Activated CD4-positive, alpha-beta T cell treated with anti-CD3 and anti-CD28 coated beads for 36 hours (primary cell): ENCODE measurements around the gene COP1. TPM values are rescaled to one million over a fixed set of nuclear protein-coding genes. Genes with fewer than 3 reads are reported as not detected.

Experiments
- ATAC-seq: fragments of 200-7000 bp; cut with Tn5 transposase; one replicate; pipeline ENCODE4 v1.10.0; 2021; ENCODE audit warnings: mild to moderate bottlenecking, moderate library complexity
- CTCF ChIA-PET: fragments of 350-600 bp; sonication (Branson Sonifier 250); formaldehyde crosslinking; loops from one replicate; lab custom pipeline; 2021; ENCODE audit warnings: antibody characterized with exemption; lab: Charles Lee
- POLR2A ChIA-PET: fragments of 350-600 bp; sonication (Branson Sonifier 250); formaldehyde crosslinking; loops from one replicate; lab custom pipeline; 2021; ENCODE audit warnings: antibody characterized with exemption, inconsistent platforms; lab: Charles Lee
- DNase-seq: peaks from one replicate; pipeline ENCODE4 v3.0.0-alpha.2; 2020
- H3K27ac Mint-ChIP-seq: one replicate; pipeline ENCODE4 v1.8.0; 2021; ENCODE audit warnings: mixed read lengths
- H3K27me3 Mint-ChIP-seq: one replicate; pipeline ENCODE4 v1.8.0; 2021; ENCODE audit warnings: mixed read lengths
- H3K36me3 Mint-ChIP-seq: one replicate; pipeline ENCODE4 v1.8.0; 2021; ENCODE audit warnings: low read depth, mixed read lengths
- H3K4me1 Mint-ChIP-seq: one replicate; pipeline ENCODE4 v1.8.0; 2021; ENCODE audit warnings: mixed read lengths
- H3K4me3 Mint-ChIP-seq: one replicate; pipeline ENCODE4 v1.8.0; 2021; ENCODE audit warnings: mild to moderate bottlenecking, moderate library complexity, mixed read lengths
- H3K9me3 Mint-ChIP-seq: one replicate; pipeline ENCODE4 v1.8.0; 2021; ENCODE audit warnings: low read depth, mixed read lengths
- intact Hi-C, 2 experiments: fragments of 100-400 bp; cut with DNase I in 1 of 2; cut with micrococcal nuclease in 1 of 2; formaldehyde crosslinking; loops; one replicate each; pipeline versions ENCODE4 v1.14.2 to v1.15.1; 2022 to 2024; cut with DNase I, micrococcal nuclease
- total RNA-seq, 2 experiments: library from RNA; stranded (reverse); gene quantifications; one replicate each; pipeline ENCODE4 v1.2.3, GENCODE V29; 2021

The COP1 gene
- total RNA-seq, 2 experiments from 2014 or later, result 38.7 to 43.4 TPM

- ATAC-seq (no peak), DNase-seq (no peak)
- ChIA-PET CTCF (no interaction called here), POLR2A (no interaction called here)
- Mint-ChIP-seq H3K27me3 (no peaks in the 10 kb centered on the region), H3K27ac (no peak overlapping the region), H3K36me3 (peaks cover 22% of the 10 kb centered on the region), H3K4me3 (no peak overlapping the region), H3K4me1 (no peaks in the 10 kb centered on the region), H3K9me3 (peaks cover 5% of the 10 kb centered on the region)
- intact Hi-C loops, result no loop called here
Measured at GRCh38 chr1:175920381-175920780, 286.7 kb downstream of the COP1 start.

DNA sequence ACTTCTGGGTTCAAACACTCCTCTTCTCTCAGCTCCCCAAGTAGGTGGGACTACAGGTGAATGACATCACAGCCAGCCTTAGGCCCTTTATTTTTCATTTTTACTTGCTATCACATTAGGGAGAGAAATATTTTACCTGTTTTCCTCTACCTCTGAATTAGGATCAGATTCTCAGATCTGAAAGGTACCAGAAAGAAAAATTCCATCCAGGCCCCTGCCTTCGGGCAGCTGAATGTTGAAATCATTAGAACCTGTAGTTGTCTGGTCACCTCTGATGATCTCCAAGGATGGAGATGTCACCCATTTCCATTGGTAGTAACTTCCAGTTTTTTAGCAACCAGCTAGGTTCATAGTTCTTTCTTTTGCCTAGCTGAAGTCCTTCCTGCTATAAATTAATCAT lies 288.1 kb downstream of the COP1 start:
- CTCF ChIA-PET, result interaction anchor here (1.0 kb wide), 1 partner anchor 13 kb away, joined by 3 read pairs; no protein-coding TSS in a partner anchor
- intact Hi-C loops, result no loop called here
- H3K36me3 Mint-ChIP-seq, result peaks cover 18% of the 10 kb centered on the region
- no peaks in the 10 kb centered on the region for H3K4me1 Mint-ChIP-seq
- POLR2A ChIA-PET, result no interaction called here
- peaks cover 2% of the 10 kb centered on the region for H3K9me3 Mint-ChIP-seq
- ATAC-seq (no peak), DNase-seq (no peak)
- H3K27ac Mint-ChIP-seq, result no peak overlapping the region
- no peaks in the 10 kb centered on the region for H3K27me3 Mint-ChIP-seq
- no peak overlapping the region for H3K4me3 Mint-ChIP-seq

DNA sequence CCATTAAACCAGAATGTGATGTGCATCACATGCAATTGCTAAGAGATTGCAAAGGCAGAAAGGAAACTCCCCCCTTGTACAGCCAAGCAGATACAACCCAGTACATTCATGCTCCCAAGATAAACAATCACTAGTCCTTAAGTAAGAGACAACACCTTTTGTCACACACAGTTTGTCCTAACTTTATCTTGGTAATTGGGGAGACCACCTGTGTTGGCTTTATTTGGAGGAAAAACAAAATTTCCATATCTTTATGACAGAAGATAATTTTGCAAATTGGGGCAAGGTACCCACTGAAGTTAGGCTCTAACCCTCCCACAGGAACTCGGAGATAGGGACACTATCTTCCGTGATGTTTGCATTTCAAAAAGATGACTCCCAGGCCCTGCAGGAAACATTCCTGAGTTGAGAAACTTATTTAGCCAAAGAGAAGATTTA lies 288.7 kb downstream of the COP1 start:
- Mint-ChIP-seq H3K27ac (no peak overlapping the region), H3K4me1 (no peaks in the 10 kb centered on the region), H3K4me3 (no peak overlapping the region), H3K36me3 (peaks cover 18% of the 10 kb centered on the region), H3K9me3 (peaks cover 2% of the 10 kb centered on the region), H3K27me3 (no peaks in the 10 kb centered on the region)
- ChIA-PET POLR2A (no interaction called here), CTCF (no interaction called here)
- ATAC-seq, result no peak
- intact Hi-C loops, result no loop called here
- no peak for DNase-seq

GRCh38 chr1:175914115-175914514 lies 293.0 kb downstream of the COP1 start:
- ChIA-PET CTCF (no interaction called here), POLR2A (no interaction called here)
- no peak for ATAC-seq
- intact Hi-C loops, result no loop called here
- Mint-ChIP-seq H3K36me3 (peaks cover 23% of the 10 kb centered on the region), H3K4me1 (no peaks in the 10 kb centered on the region), H3K27ac (no peak overlapping the region), H3K27me3 (no peaks in the 10 kb centered on the region), H3K4me3 (no peak overlapping the region), H3K9me3 (peaks cover 28% of the 10 kb centered on the region)
- no peak for DNase-seq

DNA sequence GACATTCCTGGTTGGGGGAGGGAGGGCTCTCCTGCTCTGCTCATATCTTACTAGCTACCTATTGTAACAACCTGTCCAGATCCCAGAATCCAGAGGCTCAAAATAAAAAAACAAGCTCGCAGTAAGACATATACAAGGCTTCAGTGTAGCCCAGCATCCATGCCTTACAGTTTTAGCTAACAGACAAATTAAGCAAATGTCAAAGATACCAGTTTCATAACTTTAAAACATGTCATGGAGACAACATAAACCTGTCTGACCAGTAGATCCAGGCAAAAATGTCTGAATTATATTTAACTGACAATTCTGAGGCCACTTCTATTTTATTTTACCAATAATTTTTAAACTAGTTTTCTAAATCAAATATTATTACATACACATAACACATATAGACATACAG lies 295.9 kb downstream of the COP1 start:
- Mint-ChIP-seq H3K4me1 (no peaks in the 10 kb centered on the region), H3K27ac (no peak overlapping the region), H3K27me3 (no peaks in the 10 kb centered on the region), H3K9me3 (peaks cover 28% of the 10 kb centered on the region), H3K36me3 (peaks cover 17% of the 10 kb centered on the region), H3K4me3 (no peak overlapping the region)
- DNase-seq, result no peak
- ChIA-PET CTCF (interaction anchor here (1.0 kb wide), 2 partner anchors 10 to 23 kb away, joined by 4 to 5 read pairs; no protein-coding TSS in a partner anchor), POLR2A (no interaction called here)
- no peak for ATAC-seq
- intact Hi-C loops, result no loop called here

GRCh38 chr1:175906370-175906769 lies 300.7 kb downstream of the COP1 start:
- Mint-ChIP-seq H3K9me3 (peaks cover 14% of the 10 kb centered on the region), H3K4me1 (no peaks in the 10 kb centered on the region), H3K27me3 (no peaks in the 10 kb centered on the region), H3K27ac (no peak overlapping the region), H3K4me3 (no peak overlapping the region), H3K36me3 (peaks cover 14% of the 10 kb centered on the region)
- no peak for ATAC-seq
- DNase-seq, result no peak
- ChIA-PET CTCF (no interaction called here), POLR2A (no interaction called here)
- intact Hi-C loops, result no loop called here

GRCh38 chr1:175904808-175905207 lies 302.3 kb downstream of the COP1 start:
- no peak overlapping the region for H3K4me3 Mint-ChIP-seq

DNA sequence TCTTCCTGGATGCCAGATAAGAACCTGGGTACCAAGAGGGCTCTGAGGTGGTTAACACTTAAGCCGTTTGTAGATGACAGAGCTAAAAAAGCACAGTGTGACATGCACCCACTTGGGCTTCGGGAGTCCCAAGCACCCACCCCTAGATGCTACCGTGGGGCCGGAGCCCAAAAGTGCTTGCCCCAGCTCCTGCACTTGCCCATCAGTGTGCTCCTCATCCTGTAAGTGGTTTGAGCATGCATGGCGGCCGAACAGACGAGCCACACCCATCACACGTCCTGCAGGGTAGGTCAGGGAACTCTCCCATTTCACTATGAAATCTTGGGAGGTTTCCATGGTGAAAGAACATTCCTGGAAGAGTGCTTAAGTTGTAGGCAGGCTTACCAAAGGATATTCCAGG lies 304.8 kb downstream of the COP1 start:
- ATAC-seq, result no peak
- no peak overlapping the region for H3K4me3 Mint-ChIP-seq
- no peaks in the 10 kb centered on the region for H3K36me3 Mint-ChIP-seq
- H3K27me3 Mint-ChIP-seq, result no peaks in the 10 kb centered on the region
- no peak overlapping the region for H3K27ac Mint-ChIP-seq
- ChIA-PET CTCF (interaction anchor here (0.5 kb wide), 1 partner anchor 11 kb away, joined by 3 read pairs; no protein-coding TSS in a partner anchor), POLR2A (no interaction called here)
- no peak for DNase-seq
- no peaks in the 10 kb centered on the region for H3K9me3 Mint-ChIP-seq
- intact Hi-C loops, result no loop called here
- H3K4me1 Mint-ChIP-seq, result no peaks in the 10 kb centered on the region

More at GRCh38 chr1:175904808-175905207, 302.3 kb downstream of the COP1 start:
- no peaks in the 10 kb centered on the region for H3K27me3 Mint-ChIP-seq
- H3K4me1 Mint-ChIP-seq, result no peaks in the 10 kb centered on the region
- intact Hi-C loops, result no loop called here
- no peak for ATAC-seq
- no peak overlapping the region for H3K27ac Mint-ChIP-seq
- peaks cover 2% of the 10 kb centered on the region for H3K9me3 Mint-ChIP-seq
- peaks cover 5% of the 10 kb centered on the region for H3K36me3 Mint-ChIP-seq
- CTCF ChIA-PET, result no interaction called here
- no peak for DNase-seq
- POLR2A ChIA-PET, result no interaction called here

DNA sequence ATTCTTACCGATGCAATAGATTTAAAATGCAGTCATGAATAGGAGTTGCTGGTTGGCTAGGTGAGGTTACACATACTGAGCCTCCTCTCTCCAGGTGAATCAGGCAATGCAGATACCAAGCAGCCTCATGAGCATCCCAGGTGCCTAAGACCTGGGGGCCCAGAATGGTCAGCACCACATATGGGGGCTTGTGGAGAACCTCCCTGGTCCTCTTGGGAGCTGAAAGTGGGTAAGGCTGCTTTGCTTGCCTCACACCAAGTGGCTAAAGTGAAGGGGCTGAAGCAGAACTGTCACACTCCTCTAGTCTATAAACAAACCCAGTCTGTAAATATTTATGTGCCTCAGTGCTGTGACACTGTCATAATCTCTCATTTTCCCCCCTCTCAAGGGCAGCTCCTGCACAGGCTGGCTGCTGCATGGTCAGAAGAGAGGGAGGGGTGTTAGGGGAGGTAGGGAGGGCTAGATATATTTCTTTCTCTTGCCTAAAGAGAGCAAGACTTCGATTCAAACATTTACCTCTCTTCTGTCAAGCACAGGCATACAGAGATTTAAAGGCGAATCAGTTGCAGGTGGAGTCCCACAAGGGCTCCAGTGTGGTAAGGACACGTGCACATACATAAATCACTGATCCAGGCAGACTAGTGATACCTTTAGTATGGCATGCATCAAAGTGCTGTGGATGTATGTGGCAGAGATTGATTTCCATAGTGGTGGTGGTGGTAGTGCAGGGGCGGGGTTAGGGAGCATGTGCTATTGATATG lies 305.8 kb downstream of the COP1 start:
- CTCF ChIA-PET, result no interaction called here
- DNase-seq (no peak), ATAC-seq (no peak)
- H3K4me3 Mint-ChIP-seq, result no peak overlapping the region
- H3K27ac Mint-ChIP-seq, result no peak overlapping the region
- H3K9me3 Mint-ChIP-seq, result no peaks in the 10 kb centered on the region
- POLR2A ChIA-PET, result no interaction called here
- no peaks in the 10 kb centered on the region for H3K4me1 Mint-ChIP-seq
- intact Hi-C loops, result no loop called here
- H3K36me3 Mint-ChIP-seq, result no peaks in the 10 kb centered on the region
- H3K27me3 Mint-ChIP-seq, result no peaks in the 10 kb centered on the region

- Mint-ChIP-seq H3K36me3 (no peaks in the 10 kb centered on the region), H3K4me1 (no peaks in the 10 kb centered on the region), H3K9me3 (no peaks in the 10 kb centered on the region), H3K27me3 (no peaks in the 10 kb centered on the region), H3K4me3 (no peak overlapping the region), H3K27ac (no peak overlapping the region)
- no peak for DNase-seq
- intact Hi-C loops, result no loop called here
- ATAC-seq, result no peak
- POLR2A ChIA-PET, result no interaction called here
- CTCF ChIA-PET, result no interaction called here
Measured at GRCh38 chr1:175900171-175900570, 306.9 kb downstream of the COP1 start.

DNA sequence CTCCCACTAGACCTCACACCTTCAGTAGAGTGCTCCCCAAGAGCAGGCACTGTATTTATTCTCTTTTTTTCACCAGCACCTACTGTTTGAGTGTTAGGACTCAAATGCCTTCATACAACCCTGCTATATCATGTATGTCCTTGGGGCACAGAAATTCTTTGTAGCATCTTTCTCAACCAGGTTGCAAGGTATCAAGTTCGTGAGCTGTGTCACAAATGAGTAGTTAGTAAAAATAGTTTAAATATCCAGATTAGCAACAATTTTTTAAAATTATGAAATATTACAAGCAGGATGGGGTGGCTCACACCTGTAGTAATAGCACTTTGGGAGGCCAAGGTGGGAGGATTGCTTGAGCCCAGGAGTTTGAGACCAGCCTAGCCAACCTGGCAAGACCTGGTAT lies 311.1 kb downstream of the COP1 start:
- no peak overlapping the region for H3K27ac Mint-ChIP-seq
- ChIA-PET CTCF (interaction anchor here (0.7 kb wide), 1 partner anchor 348 kb away, joined by 3 read pairs; no protein-coding TSS in a partner anchor), POLR2A (no interaction called here)
- ATAC-seq (no peak), DNase-seq (no peak)
- no peaks in the 10 kb centered on the region for H3K4me1 Mint-ChIP-seq
- intact Hi-C loops, result no loop called here
- H3K27me3 Mint-ChIP-seq, result no peaks in the 10 kb centered on the region
- H3K36me3 Mint-ChIP-seq, result no peaks in the 10 kb centered on the region
- H3K9me3 Mint-ChIP-seq, result no peaks in the 10 kb centered on the region
- no peak overlapping the region for H3K4me3 Mint-ChIP-seq
